Posterior vena cava (tissue), 2 donors: ENCODE results near the gene FAM131C. TPM values are rescaled to one million over a fixed set of nuclear protein-coding genes. Genes with fewer than 3 reads are reported as not detected.
"Not testable (repeated sequence)": the region's sequence is repeated elsewhere in the genome, so short reads cannot be mapped to it uniquely, and the experiment has no call there.

Source experiments
- DNase-seq: peaks from one replicate; pipeline ENCODE4 v3.0.0-alpha.2; 2020; ENCODE audit warnings: low spot score
- intact Hi-C, 2 donors: fragments of 100-400 bp; cut with DNase I; formaldehyde crosslinking; loops; one replicate each; pipeline versions ENCODE4 v1.14.1 to v1.14.2; 2022 to 2023
- total RNA-seq, 2 donors: library from RNA; stranded (reverse); fragmentation: NEBNext Ultra II Directional; extraction: Animal tissue kit (Norgen Biotek cat#: 25700); gene quantifications; one replicate each; pipeline ENCODE4 v1.2.1, GENCODE V29; 2021
- donor health status: DM: yes; HTN: yes; CAD: no.
- donor health status: DM: yes; HTN: yes; CAD: no.

FAM131C gene
- total RNA-seq, 2 donors from 2014 or later: 0.88 to 1.2 TPM

GRCh38 chr1:16067127-16067768 lies 6.2 kb downstream of the FAM131C start:
- no peak for DNase-seq
- intact Hi-C loops: no loop called here

- DNase-seq: no peak
- intact Hi-C loops: no loop called here
Measured at GRCh38 chr1:16066245-16066644, 7.2 kb downstream of the FAM131C start.

GRCh38 chr1:16065269-16065576 lies 8.2 kb downstream of the FAM131C start:
- DNase-seq: no peak
- intact Hi-C loops: no loop called here

GRCh38 chr1:16064536-16065268 lies 8.7 kb downstream of the FAM131C start:
- intact Hi-C loops: no loop called here
- peak; percentile 84 for DNase-seq

- no peak for DNase-seq
- intact Hi-C loops: no loop called here
Measured at GRCh38 chr1:16063921-16064320, 9.5 kb downstream of the FAM131C start.

GRCh38 chr1:16063226-16063829 lies 10.1 kb downstream of the FAM131C start:
- intact Hi-C loops: no loop called here
- peak; percentile 72 for DNase-seq

- intact Hi-C loops, DNase-seq: not testable (repeated sequence)
Measured at GRCh38 chr1:16062687-16063075, 10.8 kb downstream of the FAM131C start.

- peak; percentile 69 for DNase-seq
Measured at GRCh38 chr1:16061989-16062686, 11.3 kb downstream of the FAM131C start.

GRCh38 chr1:16061266-16061665 lies 12.2 kb downstream of the FAM131C start:
- no peak for DNase-seq
- intact Hi-C loops: no loop called here

More at GRCh38 chr1:16061989-16062686, 11.3 kb downstream of the FAM131C start:
- intact Hi-C loops: not testable (repeated sequence)

GRCh38 chr1:16058394-16059120 lies 14.9 kb downstream of the FAM131C start:
- not testable (repeated sequence) for DNase-seq
- intact Hi-C loops: loop anchor here in 1 of 2 donors (1.0 kb wide), 1 partner anchor 8 kb away; no protein-coding TSS in a partner anchor

- DNase-seq, intact Hi-C loops: not testable (repeated sequence)
Measured at GRCh38 chr1:16057314-16057915, 16.0 kb downstream of the FAM131C start.

GRCh38 chr1:16056521-16056912 lies 16.9 kb downstream of the FAM131C start:
- intact Hi-C loops, DNase-seq: not testable (repeated sequence)

GRCh38 chr1:16055613-16056520 lies 17.6 kb downstream of the FAM131C start:
- peak; percentile 91 for DNase-seq
- intact Hi-C loops: loop anchor here in 1 of 2 donors (2.0 kb wide), 1 partner anchor 47 kb away; no protein-coding TSS in a partner anchor

- no peak for DNase-seq
- intact Hi-C loops: loop anchor here (2.0 to 5.0 kb wide), 2 partner anchors 46 to 48 kb away; no protein-coding TSS in a partner anchor
Measured at GRCh38 chr1:16054598-16055540, 18.6 kb downstream of the FAM131C start.

GRCh38 chr1:16053781-16054502 lies 19.5 kb downstream of the FAM131C start:
- DNase-seq: no peak
- intact Hi-C loops: loop anchor here (2.0 to 5.0 kb wide), 2 partner anchors 45 to 47 kb away; no protein-coding TSS in a partner anchor

- DNase-seq: not testable (repeated sequence)
- intact Hi-C loops: loop anchor here in 1 of 2 donors (5.0 kb wide), 1 partner anchor 45 kb away; no protein-coding TSS in a partner anchor
Measured at GRCh38 chr1:16051949-16052348, 21.5 kb downstream of the FAM131C start.
